ENCODE measurements around the gene ATP5F1C. TPM values are rescaled to one million over a fixed set of nuclear protein-coding genes. Genes with fewer than 3 reads are reported as not detected.
A peak's percentile ranks its signal among the peaks of the same experiment; 100 is the strongest.

The ATP5F1C gene
- total RNA-seq, 1 donor = 209 TPM

DNA sequence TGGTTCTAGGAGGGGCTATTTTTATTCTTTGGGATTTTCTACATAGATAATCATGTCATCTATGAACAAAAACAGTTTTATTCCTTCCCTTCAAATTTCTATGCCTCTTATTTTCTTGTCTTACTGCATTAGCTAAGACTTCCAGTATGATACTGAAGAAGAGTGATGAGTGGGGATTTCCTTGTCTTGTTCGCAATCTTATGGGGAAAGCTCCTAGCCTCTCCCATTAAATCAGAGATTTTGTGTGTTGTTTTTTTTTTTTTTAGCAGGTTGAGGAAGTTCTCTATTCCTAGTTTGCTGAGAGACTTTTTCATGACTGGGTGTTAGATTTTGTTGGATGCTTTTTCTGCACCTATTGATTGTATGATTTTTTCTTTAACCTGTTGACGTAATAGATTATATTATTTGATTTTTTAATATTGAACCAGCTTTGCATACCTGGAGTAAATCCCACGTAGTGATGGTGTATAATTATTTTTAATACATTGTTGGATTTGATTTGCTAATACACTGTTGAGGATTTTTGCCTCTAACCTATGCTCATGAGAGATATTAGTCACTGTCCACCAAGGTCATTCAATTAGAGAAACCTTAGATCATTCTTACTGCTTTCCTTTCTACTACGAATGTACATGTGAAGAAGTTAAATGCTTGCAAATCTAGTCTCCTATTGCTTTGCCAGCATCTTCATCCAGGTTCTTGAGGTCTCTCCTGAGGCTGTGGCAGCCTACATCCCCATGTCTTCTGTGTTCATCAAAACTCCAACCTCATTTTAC lies 6.5 kb downstream of the ATP5F1C start:
- H3K4me2 ChIP-seq (ENCODE audit: insufficient read depth, low read length) = no peak overlapping the region
- TF ChIP-seq, protein P1, sequence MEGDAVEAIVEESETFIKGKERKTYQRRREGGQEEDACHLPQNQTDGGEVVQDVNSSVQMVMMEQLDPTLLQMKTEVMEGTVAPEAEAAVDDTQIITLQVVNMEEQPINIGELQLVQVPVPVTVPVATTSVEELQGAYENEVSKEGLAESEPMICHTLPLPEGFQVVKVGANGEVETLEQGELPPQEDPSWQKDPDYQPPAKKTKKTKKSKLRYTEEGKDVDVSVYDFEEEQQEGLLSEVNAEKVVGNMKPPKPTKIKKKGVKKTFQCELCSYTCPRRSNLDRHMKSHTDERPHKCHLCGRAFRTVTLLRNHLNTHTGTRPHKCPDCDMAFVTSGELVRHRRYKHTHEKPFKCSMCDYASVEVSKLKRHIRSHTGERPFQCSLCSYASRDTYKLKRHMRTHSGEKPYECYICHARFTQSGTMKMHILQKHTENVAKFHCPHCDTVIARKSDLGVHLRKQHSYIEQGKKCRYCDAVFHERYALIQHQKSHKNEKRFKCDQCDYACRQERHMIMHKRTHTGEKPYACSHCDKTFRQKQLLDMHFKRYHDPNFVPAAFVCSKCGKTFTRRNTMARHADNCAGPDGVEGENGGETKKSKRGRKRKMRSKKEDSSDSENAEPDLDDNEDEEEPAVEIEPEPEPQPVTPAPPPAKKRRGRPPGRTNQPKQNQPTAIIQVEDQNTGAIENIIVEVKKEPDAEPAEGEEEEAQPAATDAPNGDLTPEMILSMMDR (IDR thresholded peaks at IDR 0.05; ENCODE audit: extremely low read depth, low read depth, low read length) = no peak
- peaks cover 15% of the 10 kb centered on the region for H3K36me3 ChIP-seq (ENCODE audit: insufficient read depth, low read length)
- no peaks in the 10 kb centered on the region for H3K9me3 ChIP-seq (ENCODE audit: low read depth, low read length)
- H2AFZ ChIP-seq (ENCODE audit: low read length) = no peak overlapping the region
- peaks cover 35% of the 10 kb centered on the region for H4K20me1 ChIP-seq (ENCODE audit: insufficient read depth, low read length)
- no peak for DNase-seq (ENCODE audit: insufficient read length, low spot score, missing footprints)
- H3K27me3 ChIP-seq (ENCODE audit: insufficient read depth, low read length) = no peaks in the 10 kb centered on the region
- no peak overlapping the region for H3K27ac ChIP-seq (ENCODE audit: low read depth, low read length)
- H3K79me2 ChIP-seq (ENCODE audit: insufficient read depth, low read length) = peaks cover 78% of the 10 kb centered on the region
- H3K4me1 ChIP-seq (ENCODE audit: insufficient read depth, low read length) = peaks cover 51% of the 10 kb centered on the region
- H3K4me3 ChIP-seq (ENCODE audit: insufficient read depth, low read length) = no peak overlapping the region

DNA sequence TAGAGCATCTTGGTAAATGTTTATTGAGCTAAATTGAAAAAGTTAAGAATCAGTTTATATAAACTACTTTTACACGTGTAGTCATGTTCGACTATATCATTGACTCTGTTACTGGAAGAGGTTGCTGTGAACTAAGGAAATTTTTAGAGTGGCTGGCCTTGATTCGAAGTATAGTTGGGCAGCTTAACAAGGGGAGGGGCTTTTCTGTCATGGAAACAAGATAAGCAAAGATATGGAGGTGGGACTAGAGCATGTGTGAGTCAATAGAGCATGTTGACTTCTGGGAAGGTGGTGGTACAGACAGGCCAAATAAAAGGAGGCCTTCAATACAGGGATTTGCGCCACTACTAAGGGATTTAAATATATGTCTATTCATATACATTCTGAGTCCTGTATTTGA lies 7.6 kb downstream of the ATP5F1C start:
- Histone ChIP-seq H3K4me2 (ENCODE audit: insufficient read depth, low read length) (no peak overlapping the region), H3K4me1 (ENCODE audit: insufficient read depth, low read length) (peaks cover 42% of the 10 kb centered on the region), H3K36me3 (ENCODE audit: insufficient read depth, low read length) (peaks cover 23% of the 10 kb centered on the region), H3K4me3 (ENCODE audit: insufficient read depth, low read length) (no peak overlapping the region), H4K20me1 (ENCODE audit: insufficient read depth, low read length) (peaks cover 24% of the 10 kb centered on the region), H3K79me2 (ENCODE audit: insufficient read depth, low read length) (peaks cover 68% of the 10 kb centered on the region), H3K9me3 (ENCODE audit: low read depth, low read length) (no peaks in the 10 kb centered on the region), H2AFZ (ENCODE audit: low read length) (no peak overlapping the region), H3K27me3 (ENCODE audit: insufficient read depth, low read length) (no peaks in the 10 kb centered on the region), H3K27ac (ENCODE audit: low read depth, low read length) (peak overlapping the region; percentile 16)
- TF ChIP-seq, protein P1 (IDR thresholded peaks at IDR 0.05; ENCODE audit: extremely low read depth, low read depth, low read length) = no peak
- no peak for DNase-seq (ENCODE audit: insufficient read length, low spot score, missing footprints)

DNA sequence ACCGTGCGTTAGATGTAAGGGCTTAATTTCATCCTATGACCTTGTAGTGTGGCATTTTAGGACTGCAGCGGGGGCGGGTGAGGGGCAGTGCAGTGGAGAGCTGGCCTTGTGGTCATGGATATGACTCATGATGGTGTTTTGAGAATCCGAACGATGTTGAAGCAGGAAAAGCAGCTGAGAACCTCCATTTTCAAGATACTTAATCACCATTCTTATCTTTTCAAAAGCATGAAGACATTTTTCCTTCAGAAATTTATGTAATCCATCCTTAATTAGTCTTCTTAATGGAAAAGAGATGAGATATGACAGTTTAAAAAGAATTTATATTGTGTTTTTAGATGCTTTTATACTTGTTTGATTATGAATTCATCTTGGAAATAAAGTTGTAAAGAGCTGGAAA lies 9.6 kb downstream of the ATP5F1C start:
- H3K4me3 ChIP-seq (ENCODE audit: insufficient read depth, low read length) = peak overlapping the region; percentile 3
- peak overlapping the region; percentile 2 for H2AFZ ChIP-seq (ENCODE audit: low read length)
- no peaks in the 10 kb centered on the region for H3K27me3 ChIP-seq (ENCODE audit: insufficient read depth, low read length)
- TF ChIP-seq, protein P1 (IDR thresholded peaks at IDR 0.05; ENCODE audit: extremely low read depth, low read depth, low read length) = no peak
- peaks cover 48% of the 10 kb centered on the region for H3K79me2 ChIP-seq (ENCODE audit: insufficient read depth, low read length)
- H3K36me3 ChIP-seq (ENCODE audit: insufficient read depth, low read length) = peaks cover 43% of the 10 kb centered on the region
- no peaks in the 10 kb centered on the region for H3K9me3 ChIP-seq (ENCODE audit: low read depth, low read length)
- peak; percentile 93 for DNase-seq (ENCODE audit: insufficient read length, low spot score, missing footprints)
- H4K20me1 ChIP-seq (ENCODE audit: insufficient read depth, low read length) = peaks cover 14% of the 10 kb centered on the region
- H3K27ac ChIP-seq (ENCODE audit: low read depth, low read length) = peak overlapping the region; percentile 81
- H3K4me2 ChIP-seq (ENCODE audit: insufficient read depth, low read length) = peak overlapping the region; percentile 38
- H3K4me1 ChIP-seq (ENCODE audit: insufficient read depth, low read length) = peaks cover 36% of the 10 kb centered on the region

DNA sequence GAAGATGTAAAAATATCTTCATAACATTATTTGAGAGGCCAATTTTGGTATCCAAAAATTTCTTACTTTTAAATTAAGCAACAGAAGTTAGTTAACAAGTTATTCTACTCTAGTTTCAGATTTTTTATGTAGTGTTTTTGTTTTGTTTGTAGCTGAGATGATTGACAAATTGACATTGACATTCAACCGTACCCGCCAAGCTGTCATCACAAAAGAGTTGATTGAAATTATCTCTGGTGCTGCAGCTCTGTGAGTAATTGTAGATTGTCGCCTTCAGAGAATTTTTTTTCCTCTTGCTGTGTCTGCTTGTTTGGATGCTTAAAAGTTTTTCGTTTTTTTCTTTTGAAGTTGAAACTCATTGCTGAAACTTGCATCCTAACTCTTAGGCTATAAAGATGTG lies 14.6 kb downstream of the ATP5F1C start:
- Histone ChIP-seq H3K79me2 (ENCODE audit: insufficient read depth, low read length) (peaks cover 14% of the 10 kb centered on the region), H3K36me3 (ENCODE audit: insufficient read depth, low read length) (peaks cover 79% of the 10 kb centered on the region)

More for the DNA sequence above, 14.6 kb downstream of the ATP5F1C start:
- Histone ChIP-seq H4K20me1 (ENCODE audit: insufficient read depth, low read length) (peaks cover 12% of the 10 kb centered on the region), H3K4me3 (ENCODE audit: insufficient read depth, low read length) (no peak overlapping the region), H3K4me2 (ENCODE audit: insufficient read depth, low read length) (no peak overlapping the region), H3K27me3 (ENCODE audit: insufficient read depth, low read length) (no peaks in the 10 kb centered on the region), H3K4me1 (ENCODE audit: insufficient read depth, low read length) (peaks cover 7% of the 10 kb centered on the region), H3K27ac (ENCODE audit: low read depth, low read length) (no peak overlapping the region), H3K9me3 (ENCODE audit: low read depth, low read length) (no peaks in the 10 kb centered on the region), H2AFZ (ENCODE audit: low read length) (no peak overlapping the region)
- TF ChIP-seq, protein P1 (IDR thresholded peaks at IDR 0.05; ENCODE audit: extremely low read depth, low read depth, low read length) = no peak
- DNase-seq (ENCODE audit: insufficient read length, low spot score, missing footprints) = no peak
